Esophagus squamous epithelium (tissue), 5 donors: ENCODE results near the gene TNRC6A. TPM values are rescaled to one million over a fixed set of nuclear protein-coding genes. Genes with fewer than 3 reads are reported as not detected.

Source experiments
- DNase-seq: peaks from one replicate; lab custom pipeline; 2025; lab: John Stamatoyannopoulos, UW
- H3K27ac ChIP-seq, 4 donors: fragments of 200-600 bp; sonication (generic); one replicate each; pipeline ENCODE4 v1.5.1; 2016 to 2019; ENCODE audit warnings: mild to moderate bottlenecking in 1 of 4
- H3K27me3 ChIP-seq, 4 donors: fragments of 200-600 bp; sonication (generic); 1 replicate in 3 of 4; 2 replicates in 1 of 4; pipeline versions ENCODE4 v1.5.1 to v1.6.0; 2017 to 2021; ENCODE audit warnings: antibody characterized with exemption in 1 of 4
- H3K36me3 ChIP-seq, 3 donors: fragments of 200-600 bp; sonication (generic); one replicate each; pipeline ENCODE4 v1.5.1; 2016 to 2019
- H3K4me1 ChIP-seq, 3 donors: fragments of 200-600 bp; sonication (generic); one replicate each; pipeline ENCODE4 v1.5.1; 2017 to 2019
- H3K4me3 ChIP-seq, 4 donors: fragments of 200-600 bp; sonication (generic); 1 replicate in 3 of 4; 2 replicates in 1 of 4; pipeline ENCODE4 v1.5.1; 2016 to 2019; ENCODE audit warnings: mild to moderate bottlenecking in 2 of 4, moderate library complexity in 1 of 4
- H3K9me3 ChIP-seq, 3 donors: fragments of 200-600 bp; sonication (generic); one replicate each; pipeline ENCODE4 v1.5.1; 2016 to 2019
- CTCF ChIP-seq, 6 experiments: fragments of 450-650 bp in 4 of 6; fragments of 200-600 bp in 2 of 6; sonication (generic) in 2 of 6; IDR thresholded peaks; one replicate each; pipeline ENCODE4 v1.5.1; 2016 to 2019; ENCODE audit warnings: antibody characterized with exemption in 6 of 6, mild to moderate bottlenecking in 4 of 6, moderate library complexity in 4 of 6
- POLR2A ChIP-seq, 4 donors: fragments of 450-650 bp; IDR thresholded peaks; one replicate each; pipeline ENCODE4 v1.6.1; 2017; ENCODE audit warnings: antibody characterized with exemption in 4 of 4, mild to moderate bottlenecking in 4 of 4, moderate library complexity in 3 of 4
- WGBS, 2 donors: methylation state at CpG; one replicate each; pipeline ENCODE4 v1.1.5; 2018; 5-methylcytosine and 5-hydroxymethylcytosine counted together
- intact Hi-C: fragments of 100-400 bp; cut with DNase I; formaldehyde crosslinking; loops from one replicate; pipeline ENCODE4 v1.15.0; 2022
- total RNA-seq, 4 donors: library from RNA; depleted of rRNA; stranded (reverse); fragments of >200 nt; gene quantifications; one replicate each; pipeline ENCODE4 v1.1.0, GENCODE V29; 2016
- donor health status: DM: yes; HTN: yes; CAD: no.

Gene TNRC6A
- total RNA-seq, 4 donors from 2014 or later, result 12.3 to 34.0 (median 18.5) TPM

- intact Hi-C loops, result no loop called here
- Histone ChIP-seq H3K27me3 (no peaks in the 10 kb centered on the region), H3K4me1 (peaks cover 17 to 63% (median 18%) of the 10 kb centered on the region in 3 donors), H3K27ac (no peak overlapping the region), H3K9me3 (no peaks in the 10 kb centered on the region), H3K4me3 (no peak overlapping the region), H3K36me3 (peaks cover 0 to 6% (median 3%) of the 10 kb centered on the region in 3 donors)
- 57 to 62% methylated on average over 2 to 3 of the region's 3 CpGs for WGBS, 2 donors
- no peak for TF ChIP-seq CTCF (IDR thresholded peaks at IDR 0.05)
- TF ChIP-seq POLR2A (IDR thresholded peaks at IDR 0.05), result no peak
- no peak for DNase-seq
Observed at GRCh38 chr16:24753437-24753836, 24.0 kb downstream of the TNRC6A start.

DNA sequence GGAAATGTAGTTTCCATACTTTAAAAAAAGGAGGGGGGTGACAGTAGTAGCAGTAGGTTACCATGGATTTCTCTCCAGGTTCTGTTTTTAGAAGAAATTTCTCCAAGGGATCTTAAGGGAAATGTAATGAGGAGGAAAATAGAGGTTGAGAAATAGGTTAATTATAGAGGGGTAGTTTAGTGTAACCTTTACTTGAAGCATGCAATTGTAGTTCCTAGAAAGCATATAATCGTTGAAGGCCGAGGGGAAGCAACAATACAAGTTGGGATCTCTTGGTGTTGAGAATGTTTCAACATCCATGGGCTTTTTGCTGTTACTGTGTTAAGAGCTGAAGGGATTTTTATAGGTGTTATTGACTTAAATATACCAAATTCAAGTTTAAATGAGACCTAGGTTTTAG is 25.1 kb downstream of the TNRC6A start:
- TF ChIP-seq CTCF (IDR thresholded peaks at IDR 0.05), result no peak
- TF ChIP-seq POLR2A (IDR thresholded peaks at IDR 0.05), result no peak
- Histone ChIP-seq H3K27ac (no peak overlapping the region), H3K36me3 (peaks cover 0 to 17% (median 0%) of the 10 kb centered on the region in 3 donors), H3K27me3 (no peaks in the 10 kb centered on the region), H3K9me3 (no peaks in the 10 kb centered on the region), H3K4me1 (peaks cover 6 to 52% (median 8%) of the 10 kb centered on the region in 3 donors), H3K4me3 (no peak overlapping the region)
- WGBS, 2 donors, result 95 to 97% methylated on average over 2 of the region's 2 CpGs
- no peak for DNase-seq
- intact Hi-C loops, result no loop called here

DNA sequence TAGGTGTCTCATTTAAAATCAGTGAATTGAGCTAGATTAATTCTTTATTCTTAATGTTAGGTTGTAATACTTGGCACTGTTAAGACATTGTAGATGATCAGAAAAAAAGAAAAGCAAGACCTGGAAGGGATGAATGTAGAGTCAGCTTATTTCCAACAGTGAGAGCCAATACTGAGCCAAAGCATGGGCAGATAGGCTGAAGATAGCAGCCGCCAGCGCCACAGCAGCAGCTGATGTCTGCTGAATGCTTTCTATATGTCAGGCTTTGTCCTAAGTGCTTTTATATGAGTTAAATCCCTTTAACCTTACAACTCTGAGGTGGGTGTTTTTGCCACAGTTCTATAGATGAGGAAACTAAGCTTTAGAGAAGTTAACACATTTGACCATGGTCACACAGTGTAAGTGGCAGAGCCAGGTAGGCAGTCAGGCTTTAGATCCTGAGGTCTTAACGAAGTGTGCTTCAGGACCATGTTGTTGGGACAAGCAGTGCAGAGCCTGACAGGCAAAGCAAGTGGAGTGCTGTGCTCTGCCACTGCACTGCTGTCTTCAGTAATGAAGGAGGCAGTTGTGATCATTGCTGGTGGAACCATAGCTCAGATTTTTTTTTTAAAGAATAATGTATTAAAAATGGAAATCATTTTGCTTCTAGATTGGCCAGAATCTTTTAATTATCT is 25.9 kb downstream of the TNRC6A start:
- H3K4me3 ChIP-seq, result no peak overlapping the region
- no peaks in the 10 kb centered on the region for H3K27me3 ChIP-seq
- intact Hi-C loops, result no loop called here
- peaks cover 6 to 44% (median 7%) of the 10 kb centered on the region in 3 donors for H3K4me1 ChIP-seq
- DNase-seq, result no peak
- H3K9me3 ChIP-seq, result no peaks in the 10 kb centered on the region
- WGBS, 2 donors, result 89 to 90% methylated on average over 3 of the region's 3 CpGs
- peaks cover 0 to 25% (median 0%) of the 10 kb centered on the region in 3 donors for H3K36me3 ChIP-seq
- no peak overlapping the region for H3K27ac ChIP-seq
- no peak for TF ChIP-seq CTCF (IDR thresholded peaks at IDR 0.05)
- no peak for TF ChIP-seq POLR2A (IDR thresholded peaks at IDR 0.05)

DNA sequence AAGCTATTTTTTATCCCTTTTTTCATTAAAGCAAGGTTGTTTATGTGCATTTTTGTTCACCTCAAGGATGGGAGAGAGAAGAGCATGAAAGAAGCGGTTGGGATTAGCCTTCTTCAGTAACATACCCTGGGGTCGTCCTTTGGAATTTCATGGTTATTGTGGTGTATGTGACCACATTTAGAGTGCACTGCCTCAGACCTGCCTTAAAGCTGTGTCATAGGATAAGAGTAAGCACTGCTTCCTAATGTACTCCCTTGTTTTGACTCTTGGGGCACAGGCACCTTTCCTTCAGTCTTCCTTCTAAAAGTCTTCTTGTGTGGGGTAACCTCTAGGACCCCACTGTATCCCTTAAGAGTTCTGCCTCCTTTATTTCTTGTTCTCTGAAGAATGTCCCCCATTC is 28.9 kb downstream of the TNRC6A start:
- DNase-seq, result no peak
- no peak overlapping the region for H3K4me3 ChIP-seq
- no peak overlapping the region for H3K27ac ChIP-seq
- H3K27me3 ChIP-seq, result no peaks in the 10 kb centered on the region
- TF ChIP-seq POLR2A (IDR thresholded peaks at IDR 0.05) (no peak), CTCF (IDR thresholded peaks at IDR 0.05) (no peak)
- H3K36me3 ChIP-seq, result peaks cover 0 to 54% (median 0%) of the 10 kb centered on the region in 3 donors
- H3K4me1 ChIP-seq, result peaks cover 3 to 14% (median 4%) of the 10 kb centered on the region in 3 donors
- intact Hi-C loops, result no loop called here
- H3K9me3 ChIP-seq, result no peaks in the 10 kb centered on the region
- WGBS, 2 donors, result 87 to 93% methylated on average over 2 of the region's 2 CpGs

- H3K27ac ChIP-seq, result no peak overlapping the region
- H3K36me3 ChIP-seq, result peaks cover 0 to 60% (median 0%) of the 10 kb centered on the region in 3 donors
- no peak for DNase-seq
- no peaks in the 10 kb centered on the region for H3K27me3 ChIP-seq
- WGBS, 2 donors, result 79 to 97% methylated on average over 2 of the region's 2 CpGs
- intact Hi-C loops, result no loop called here
- H3K4me1 ChIP-seq, result peaks cover 0 to 8% (median 4%) of the 10 kb centered on the region in 3 donors
- H3K9me3 ChIP-seq, result no peaks in the 10 kb centered on the region
- TF ChIP-seq POLR2A (IDR thresholded peaks at IDR 0.05), result no peak
- TF ChIP-seq CTCF (IDR thresholded peaks at IDR 0.05), result no peak
- no peak overlapping the region for H3K4me3 ChIP-seq
Observed at GRCh38 chr16:24759006-24759405, 29.6 kb downstream of the TNRC6A start.
